HG02870 (cell line): Measurements from ENCODE around the gene CNGB1.
"Not testable (repeated sequence)": the region's sequence is repeated elsewhere in the genome, so short reads cannot be mapped to it uniquely, and the experiment has no call there.

Experiments used
- ATAC-seq: cut with Tn5 transposase; IDR thresholded peaks from one replicate; pipeline ENCODE4 v1.9.1; 2021; ENCODE audit warnings: mild to moderate bottlenecking, moderate library complexity; ENCODE audit not compliant: unreplicated experiment

The CNGB1 gene

GRCh38 chr16:57938484-57938883 lies 32.4 kb downstream of the CNGB1 start:
- ATAC-seq = no peak

- no peak for ATAC-seq
Observed at GRCh38 chr16:57937861-57938260, 33.1 kb downstream of the CNGB1 start.

GRCh38 chr16:57935904-57936303 lies 35.0 kb downstream of the CNGB1 start:
- ATAC-seq = no peak

- ATAC-seq = no peak
Observed at GRCh38 chr16:57930533-57930932, 40.4 kb downstream of the CNGB1 start.

GRCh38 chr16:57929250-57929649 lies 41.7 kb downstream of the CNGB1 start:
- ATAC-seq = no peak

- ATAC-seq = no peak
Observed at GRCh38 chr16:57926041-57926440, 44.9 kb downstream of the CNGB1 start.

- no peak for ATAC-seq
Observed at GRCh38 chr16:57925310-57925709, 45.6 kb downstream of the CNGB1 start.

- no peak for ATAC-seq
Observed at GRCh38 chr16:57924514-57924913, 46.4 kb downstream of the CNGB1 start.

- ATAC-seq = no peak
Observed at GRCh38 chr16:57923841-57924240, 47.1 kb downstream of the CNGB1 start.

GRCh38 chr16:57923418-57923817 lies 47.5 kb downstream of the CNGB1 start:
- ATAC-seq = no peak

- no peak for ATAC-seq
Observed at GRCh38 chr16:57920880-57921229, 50.1 kb downstream of the CNGB1 start.

- ATAC-seq = no peak
Observed at GRCh38 chr16:57920215-57920879, 50.6 kb downstream of the CNGB1 start.

GRCh38 chr16:57918994-57919393 lies 51.9 kb downstream of the CNGB1 start:
- no peak for ATAC-seq

GRCh38 chr16:57918444-57918843 lies 52.5 kb downstream of the CNGB1 start:
- ATAC-seq = no peak

- ATAC-seq = not testable (repeated sequence)
Observed at GRCh38 chr16:57917929-57918328, 53.0 kb downstream of the CNGB1 start.

- ATAC-seq = not testable (repeated sequence)
Observed at GRCh38 chr16:57917489-57917888, 53.4 kb downstream of the CNGB1 start.

- no peak for ATAC-seq
Observed at GRCh38 chr16:57916735-57917438, 54.0 kb downstream of the CNGB1 start.

GRCh38 chr16:57915811-57916488 lies 55.0 kb downstream of the CNGB1 start:
- ATAC-seq = no peak

GRCh38 chr16:57915267-57915666 lies 55.7 kb downstream of the CNGB1 start:
- ATAC-seq = no peak

- no peak for ATAC-seq
Observed at GRCh38 chr16:57914244-57915173, 56.4 kb downstream of the CNGB1 start.
